Articular chondrocyte of knee joint (primary cell): ENCODE data around the gene GAR1. TPM values are rescaled to one million over a fixed set of nuclear protein-coding genes. Genes with fewer than 3 reads are reported as not detected.

Source experiments
- total RNA-seq: library from RNA; depleted of rRNA; stranded (reverse); fragments of >200 nt; gene quantifications from 2 replicates; pipeline ENCODE4 v1.2.3, GENCODE V29; 2012

The GAR1 gene
- total RNA-seq: 8.0 and 8.2 TPM in 2 replicates

DNA sequence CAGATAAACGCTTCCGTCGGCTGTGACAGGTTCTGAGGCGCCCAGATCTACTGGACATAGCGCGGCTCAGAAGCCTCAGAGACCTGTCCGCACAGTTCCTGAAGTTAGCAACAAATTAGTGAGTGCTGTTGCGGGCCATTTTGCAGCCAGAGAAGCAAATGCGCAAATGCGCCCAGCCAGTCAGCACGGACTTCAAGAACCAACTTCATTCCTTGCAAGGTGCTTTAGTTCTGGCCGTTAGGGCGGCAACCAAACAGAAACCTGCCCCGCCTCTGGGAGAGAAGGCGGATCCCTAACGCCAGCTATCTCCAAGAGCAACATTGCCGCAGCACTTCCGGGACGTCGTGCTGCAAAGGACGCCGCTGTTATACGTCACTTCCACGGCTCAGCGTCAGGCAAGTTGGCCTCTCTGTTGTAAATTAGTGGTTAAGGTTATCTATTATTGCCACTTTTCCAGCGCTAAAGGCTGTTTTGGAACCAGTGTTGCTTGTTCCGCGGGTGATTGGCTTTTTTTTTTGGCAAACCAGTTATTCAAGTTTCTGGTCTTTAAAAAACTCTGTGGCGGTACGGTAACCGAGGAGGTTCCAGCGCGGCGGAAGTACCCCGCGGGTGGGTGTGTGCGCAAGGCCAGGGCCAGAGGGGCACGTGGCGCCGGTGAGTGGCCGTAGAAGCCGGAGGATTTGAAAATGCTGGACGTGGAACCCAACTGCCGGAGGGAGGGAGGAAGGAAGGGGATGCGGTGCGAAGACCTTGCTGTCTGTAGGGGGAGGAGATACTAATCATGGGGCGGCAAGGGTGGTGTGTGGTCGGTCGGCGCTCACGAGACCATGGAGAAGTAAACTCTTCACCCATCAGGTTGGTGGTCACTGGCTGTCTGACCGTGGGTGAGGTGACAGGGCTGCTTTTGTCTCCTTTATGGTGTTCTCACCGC, at the start of gene GAR1:
Gene GAR1 (plus strand): TSS at position 612 of the 931 bp plus-strand sequence. CDS start 403 bp downstream, outside the sequence.

DNA sequence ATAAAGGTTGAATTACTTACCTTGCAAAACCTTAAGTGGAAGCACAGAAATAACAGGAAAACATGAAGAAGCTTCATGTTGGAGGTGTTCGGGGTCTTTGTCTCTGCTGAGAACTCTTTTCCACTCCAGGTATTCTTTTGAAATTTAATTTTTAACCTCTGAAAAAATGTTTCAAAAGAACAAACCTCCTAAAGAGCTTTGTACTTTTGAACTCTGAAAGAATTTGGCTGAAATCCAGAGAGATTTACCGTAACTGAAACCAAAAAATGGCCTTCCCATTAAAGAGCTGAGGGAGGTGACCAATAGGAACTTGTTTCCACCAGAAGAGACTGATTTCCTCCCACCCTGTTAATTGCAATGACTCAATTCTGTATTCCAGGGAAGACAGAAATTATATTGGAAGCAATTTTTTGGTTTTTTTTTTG, 13.7 kb upstream of the GAR1 start, which contains the start of gene CFI:
Gene CFI (minus strand): TSS at position 105 of the 425 bp plus-strand sequence. CDS start 28 bp downstream, at position 77.

DNA sequence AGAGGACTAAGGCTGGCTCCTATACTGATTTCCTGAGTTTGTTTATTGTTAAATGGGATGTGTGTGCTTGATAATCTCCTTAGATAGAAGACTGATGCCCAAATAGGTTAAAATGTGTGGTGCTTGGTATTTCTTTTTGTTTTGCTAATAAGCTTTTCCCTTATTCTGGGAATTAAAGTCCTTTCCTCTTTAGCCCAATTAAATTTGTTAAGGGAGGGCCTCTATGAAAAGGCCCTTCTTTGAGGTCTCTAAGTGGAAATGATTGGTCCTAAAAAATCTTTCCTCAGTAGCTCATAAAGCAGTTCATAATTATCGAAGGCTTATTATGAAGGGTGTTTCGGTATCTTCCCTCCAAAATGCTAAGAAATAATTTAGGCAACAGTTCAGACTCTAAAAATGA, 12.1 kb downstream of the GAR1 start, which contains the start of gene RRH:
Gene RRH (plus strand): TSS at position 301 of the 400 bp plus-strand sequence. CDS start 56 bp downstream, at position 357.

DNA sequence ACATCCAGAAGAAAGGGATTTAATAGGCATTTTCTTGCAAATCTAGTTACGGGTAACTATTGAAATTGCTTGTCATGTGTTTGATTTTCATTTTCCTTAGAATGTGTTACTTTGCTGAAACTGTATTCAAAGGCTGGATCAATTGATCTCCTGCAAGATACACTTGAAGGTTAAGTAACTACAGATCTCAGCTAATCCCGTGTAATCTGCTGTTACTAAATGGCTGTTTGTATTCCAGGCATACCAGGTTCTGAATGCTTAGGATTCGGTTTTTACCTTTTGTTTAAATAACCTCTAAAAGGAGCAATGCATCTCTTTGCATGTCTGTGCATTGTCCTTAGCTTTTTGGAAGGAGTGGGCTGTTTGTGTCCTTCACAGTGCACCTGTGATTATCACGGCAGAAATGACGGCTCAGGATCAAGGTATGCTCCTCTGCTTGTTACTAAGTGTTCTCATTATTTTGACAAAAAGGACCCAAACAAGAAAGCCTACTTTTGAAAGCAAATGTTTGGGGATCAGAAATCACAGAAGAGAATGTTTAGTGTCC, 32.4 kb downstream of the GAR1 start, which contains the start of gene LRIT3:
Gene LRIT3 (plus strand): TSS at position 212 of the 547 bp plus-strand sequence. CDS start 95 bp downstream, at position 307.

Other genes starting within 250 kb of the GAR1 start
- gene CASP6, start 112.3 kb upstream of the GAR1 start, total RNA-seq: 22.7 and 32.5 TPM in 2 replicates
- gene PLA2G12A, start 85.7 kb upstream of the GAR1 start, total RNA-seq: 16.1 and 30.6 TPM in 2 replicates
- 25.5 and 59.7 TPM in 2 replicates for gene CFI, start 13.8 kb upstream of the GAR1 start, total RNA-seq
- gene RRH, start 12.2 kb downstream of the GAR1 start, total RNA-seq: 0.11 and 0.13 TPM in 2 replicates
- gene LRIT3, start 32.3 kb downstream of the GAR1 start, total RNA-seq: 0.13 and 0.22 TPM in 2 replicates
- 0.78 and 2.5 TPM in 2 replicates for gene EGF, start 97.1 kb downstream of the GAR1 start, total RNA-seq